Measurements from ENCODE around the gene DDX42. TPM values are rescaled to one million over a fixed set of nuclear protein-coding genes. Genes with fewer than 3 reads are reported as not detected.

Gene DDX42
- polyA plus RNA-seq, 1 donor from 2014 or later, result 115 TPM

GRCh38 chr17:63838631-63839171 lies 64.7 kb downstream of the DDX42 start:
- Histone ChIP-seq H3K27me3 (ENCODE audit: insufficient read depth, low read depth, low read length) (no peaks in the 10 kb centered on the region), H3K36me3 (ENCODE audit: insufficient read depth, low read length) (no peaks in the 10 kb centered on the region), H3K4me2 (ENCODE audit: low read length) (no peak overlapping the region), H3F3A (ENCODE audit: insufficient read depth, low read length, poor library complexity, severe bottlenecking) (no peaks in the 10 kb centered on the region), H3K9me3 (ENCODE audit: low read length) (no peaks in the 10 kb centered on the region), H3K9ac (ENCODE audit: low read length) (no peak overlapping the region), H3K4me3 (ENCODE audit: low read length) (no peak overlapping the region), H4K20me1 (ENCODE audit: insufficient read depth) (no peaks in the 10 kb centered on the region), H3K9me2 (ENCODE audit: insufficient read depth, low read length) (no peaks in the 10 kb centered on the region), H3K27ac (ENCODE audit: low read length) (no peak overlapping the region), H3K79me2 (replicated peaks; ENCODE audit: insufficient read depth, low read length) (peaks cover 15% of the 10 kb centered on the region), H2AFZ (ENCODE audit: low read depth, low read length) (no peak overlapping the region)
- no peak for TF ChIP-seq TAF1 (IDR thresholded peaks at IDR 0.05; ENCODE audit: low read depth)
- TF ChIP-seq MXI1 (conservative IDR thresholded peaks at IDR 0.05; ENCODE audit: poor library complexity, severe bottlenecking), result no peak
- TF ChIP-seq SMC3 (conservative IDR thresholded peaks at IDR 0.05; ENCODE audit: poor library complexity), result no peak
- TF ChIP-seq POLR2AphosphoS5 (IDR thresholded peaks at IDR 0.05), result no peak
- no peak for TF ChIP-seq RAD21 (conservative IDR thresholded peaks at IDR 0.05)
- no peak for TF ChIP-seq EZH2 (IDR thresholded peaks at IDR 0.05; ENCODE audit: borderline replicate concordance, insufficient read depth, low read length, poor library complexity, severe bottlenecking)
- no peak for TF ChIP-seq EP300 (conservative IDR thresholded peaks at IDR 0.05; ENCODE audit: poor library complexity, severe bottlenecking)
- TF ChIP-seq REST (IDR thresholded peaks at IDR 0.05; ENCODE audit: borderline replicate concordance), result no peak

GRCh38 chr17:63840591-63841349 lies 66.8 kb downstream of the DDX42 start:
- no peaks in the 10 kb centered on the region for H3K9me3 ChIP-seq (ENCODE audit: low read length)
- peak overlapping the region; percentile 83 for H3K4me2 ChIP-seq (ENCODE audit: low read length)
- H2AFZ ChIP-seq (ENCODE audit: low read depth, low read length), result no peak overlapping the region
- TF ChIP-seq EP300 (conservative IDR thresholded peaks at IDR 0.05; ENCODE audit: poor library complexity, severe bottlenecking), result no peak
- no peak for TF ChIP-seq EZH2 (IDR thresholded peaks at IDR 0.05; ENCODE audit: borderline replicate concordance, insufficient read depth, low read length, poor library complexity, severe bottlenecking)
- no peak for TF ChIP-seq REST (IDR thresholded peaks at IDR 0.05; ENCODE audit: borderline replicate concordance)
- TF ChIP-seq MXI1 (conservative IDR thresholded peaks at IDR 0.05; ENCODE audit: poor library complexity, severe bottlenecking), result no peak
- no peak for TF ChIP-seq RAD21 (conservative IDR thresholded peaks at IDR 0.05)
- no peak for TF ChIP-seq SMC3 (conservative IDR thresholded peaks at IDR 0.05; ENCODE audit: poor library complexity)
- TF ChIP-seq TAF1 (IDR thresholded peaks at IDR 0.05; ENCODE audit: low read depth), result no peak
- no peak for TF ChIP-seq POLR2AphosphoS5 (IDR thresholded peaks at IDR 0.05)
- no peaks in the 10 kb centered on the region for H3K9me2 ChIP-seq (ENCODE audit: insufficient read depth, low read length)
- H3K79me2 ChIP-seq (replicated peaks; ENCODE audit: insufficient read depth, low read length), result peaks cover 15% of the 10 kb centered on the region
- H3K27me3 ChIP-seq (ENCODE audit: insufficient read depth, low read depth, low read length), result no peaks in the 10 kb centered on the region
- H3F3A ChIP-seq (ENCODE audit: insufficient read depth, low read length, poor library complexity, severe bottlenecking), result no peaks in the 10 kb centered on the region
- H4K20me1 ChIP-seq (ENCODE audit: insufficient read depth), result no peaks in the 10 kb centered on the region
- H3K9ac ChIP-seq (ENCODE audit: low read length), result peak overlapping the region; percentile 74
- peak overlapping the region; percentile 92 for H3K4me3 ChIP-seq (ENCODE audit: low read length)
- H3K27ac ChIP-seq (ENCODE audit: low read length), result no peak overlapping the region
- no peaks in the 10 kb centered on the region for H3K36me3 ChIP-seq (ENCODE audit: insufficient read depth, low read length)
